Gastrocnemius medialis (tissue), 4 donors: ENCODE data around the gene TSPAN15.

Experiments used
- POLR2A ChIP-seq, 2 donors: fragments of 450-650 bp; IDR thresholded peaks; one replicate each; pipeline ENCODE4 v1.6.1; 2017; ENCODE audit warnings: antibody characterized with exemption in 2 of 2, mild to moderate bottlenecking in 2 of 2, moderate library complexity in 2 of 2
- TF ChIP-seq, protein P1 (sequence below), 5 experiments: fragments of 450-650 bp in 3 of 5; fragments of 200-600 bp in 2 of 5; sonication (generic) in 2 of 5; IDR thresholded peaks in 4 of 5; conservative IDR thresholded peaks in 1 of 5; 1 replicate in 4 of 5; 2 replicates in 1 of 5; pipeline ENCODE4 v1.5.1; 2016 to 2019; ENCODE audit warnings: antibody characterized with exemption in 5 of 5, mild to moderate bottlenecking in 3 of 5, moderate library complexity in 3 of 5

DNA sequence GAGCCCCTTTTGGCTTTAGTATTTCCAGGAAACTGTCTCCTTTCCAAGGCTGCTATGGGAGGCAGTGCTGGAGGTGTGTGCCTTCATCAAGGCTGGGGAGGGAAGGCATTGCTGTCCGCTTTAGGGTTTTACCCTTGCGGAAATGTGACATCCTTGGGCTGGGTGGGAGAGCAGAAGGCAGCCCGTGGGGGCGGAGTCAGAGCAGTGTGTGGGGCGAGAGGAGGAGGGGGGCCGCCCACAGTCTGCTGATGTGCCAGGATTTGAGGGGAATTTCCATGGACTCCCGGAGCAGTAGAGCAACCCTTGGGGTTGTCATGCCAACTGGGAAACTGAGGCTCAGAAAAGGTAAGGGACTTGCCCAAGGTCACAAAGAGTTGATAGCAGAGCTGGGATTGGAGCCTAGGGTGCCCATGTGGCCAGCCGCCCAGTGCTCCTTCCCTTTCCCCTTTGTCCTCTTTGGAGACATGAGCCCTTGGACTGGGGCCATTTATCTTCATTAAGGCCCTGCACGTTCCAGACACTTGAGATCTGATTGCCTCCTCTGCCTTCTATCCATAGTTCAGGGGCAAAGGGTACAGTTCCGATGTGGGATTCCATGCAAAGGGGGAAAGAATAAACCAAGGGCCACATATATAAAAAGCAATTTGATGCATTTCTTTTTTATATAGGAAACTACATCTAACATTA is 22.2 kb downstream of the TSPAN15 start:
- TF ChIP-seq, protein P1, sequence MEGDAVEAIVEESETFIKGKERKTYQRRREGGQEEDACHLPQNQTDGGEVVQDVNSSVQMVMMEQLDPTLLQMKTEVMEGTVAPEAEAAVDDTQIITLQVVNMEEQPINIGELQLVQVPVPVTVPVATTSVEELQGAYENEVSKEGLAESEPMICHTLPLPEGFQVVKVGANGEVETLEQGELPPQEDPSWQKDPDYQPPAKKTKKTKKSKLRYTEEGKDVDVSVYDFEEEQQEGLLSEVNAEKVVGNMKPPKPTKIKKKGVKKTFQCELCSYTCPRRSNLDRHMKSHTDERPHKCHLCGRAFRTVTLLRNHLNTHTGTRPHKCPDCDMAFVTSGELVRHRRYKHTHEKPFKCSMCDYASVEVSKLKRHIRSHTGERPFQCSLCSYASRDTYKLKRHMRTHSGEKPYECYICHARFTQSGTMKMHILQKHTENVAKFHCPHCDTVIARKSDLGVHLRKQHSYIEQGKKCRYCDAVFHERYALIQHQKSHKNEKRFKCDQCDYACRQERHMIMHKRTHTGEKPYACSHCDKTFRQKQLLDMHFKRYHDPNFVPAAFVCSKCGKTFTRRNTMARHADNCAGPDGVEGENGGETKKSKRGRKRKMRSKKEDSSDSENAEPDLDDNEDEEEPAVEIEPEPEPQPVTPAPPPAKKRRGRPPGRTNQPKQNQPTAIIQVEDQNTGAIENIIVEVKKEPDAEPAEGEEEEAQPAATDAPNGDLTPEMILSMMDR (IDR thresholded peaks at IDR 0.05 in 4 of 5, conservative IDR thresholded peaks at IDR 0.05 in 1 of 5) = no peak
- no peak for TF ChIP-seq POLR2A (IDR thresholded peaks at IDR 0.05)
